NCI-H2107 treated with DMSO at 0.1 percent for 48 hours (cell line): ENCODE results near the gene GRAMD2B.

ENCODE experiments used
- DNase-seq: peaks from one replicate; lab custom pipeline; 2025; ENCODE audit not compliant: unreplicated experiment; lab: John Stamatoyannopoulos, UW

GRAMD2B gene

GRCh38 chr5:126508962-126509279, 85.7 kb downstream of the GRAMD2B start:
- DNase-seq: no peak

DNA sequence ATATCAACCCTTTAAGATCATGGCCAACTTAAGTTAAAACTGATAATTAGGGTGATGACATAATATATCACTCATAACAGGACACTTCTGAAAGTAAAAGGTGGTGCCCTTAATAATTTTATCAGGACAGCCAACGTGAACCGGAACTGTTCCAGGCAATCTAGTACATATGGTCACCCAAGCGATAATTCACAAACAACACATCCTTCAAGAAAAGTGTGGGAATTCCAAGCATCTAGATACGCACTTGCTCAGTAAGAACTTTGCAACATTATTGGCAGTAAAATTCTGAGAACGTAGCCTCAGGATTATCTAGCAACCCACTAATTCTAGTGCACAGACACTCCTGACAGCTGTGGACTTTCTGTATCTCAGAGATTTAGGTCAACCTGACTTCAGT, 86.1 kb downstream of the GRAMD2B start:
- no peak for DNase-seq

DNA sequence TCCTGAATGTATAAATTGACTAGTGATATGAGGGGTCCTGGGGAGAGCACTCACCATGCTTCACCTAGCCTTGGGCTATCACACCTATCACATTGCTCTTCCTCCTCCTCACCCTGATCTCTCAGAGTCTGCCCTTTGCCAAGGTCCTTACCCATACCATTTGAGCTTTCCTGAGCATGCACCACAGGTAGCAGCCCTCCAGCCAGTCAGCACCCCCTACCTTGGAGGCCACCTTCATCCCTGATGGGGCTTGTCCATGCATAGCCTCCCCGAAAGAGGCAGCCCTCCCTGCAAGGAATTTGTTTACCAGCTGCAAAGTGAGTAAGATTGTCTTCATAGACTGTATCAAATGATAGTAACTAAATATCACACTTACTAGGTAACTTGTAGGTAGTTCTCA, 88.8 kb downstream of the GRAMD2B start:
- DNase-seq: no peak

GRCh38 chr5:126512451-126512850, 89.2 kb downstream of the GRAMD2B start:
- DNase-seq: no peak

DNA sequence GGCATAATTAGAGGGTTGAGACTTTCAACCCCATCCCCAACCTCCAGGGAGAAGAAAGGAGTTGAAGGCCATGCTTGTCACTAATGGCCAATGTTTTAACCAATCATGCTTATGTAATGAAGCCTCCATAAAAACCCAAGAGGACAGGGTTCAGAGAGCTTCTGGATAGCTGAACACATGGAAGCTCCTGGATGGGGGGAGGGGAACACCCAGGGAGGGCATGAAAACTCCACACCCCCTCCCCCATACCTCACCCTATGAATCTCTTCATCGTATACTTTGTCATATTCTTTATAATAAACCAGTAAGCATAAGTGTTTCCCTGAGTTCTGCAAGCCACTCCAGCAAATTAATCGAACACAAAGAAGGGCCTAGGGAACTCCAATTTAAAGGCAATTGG, 90.1 kb downstream of the GRAMD2B start:
- no peak for DNase-seq

- DNase-seq: no peak
Measured at GRCh38 chr5:126513703-126514102, 90.5 kb downstream of the GRAMD2B start.

- DNase-seq: no peak
Measured at GRCh38 chr5:126514131-126514557, 90.9 kb downstream of the GRAMD2B start.

DNA sequence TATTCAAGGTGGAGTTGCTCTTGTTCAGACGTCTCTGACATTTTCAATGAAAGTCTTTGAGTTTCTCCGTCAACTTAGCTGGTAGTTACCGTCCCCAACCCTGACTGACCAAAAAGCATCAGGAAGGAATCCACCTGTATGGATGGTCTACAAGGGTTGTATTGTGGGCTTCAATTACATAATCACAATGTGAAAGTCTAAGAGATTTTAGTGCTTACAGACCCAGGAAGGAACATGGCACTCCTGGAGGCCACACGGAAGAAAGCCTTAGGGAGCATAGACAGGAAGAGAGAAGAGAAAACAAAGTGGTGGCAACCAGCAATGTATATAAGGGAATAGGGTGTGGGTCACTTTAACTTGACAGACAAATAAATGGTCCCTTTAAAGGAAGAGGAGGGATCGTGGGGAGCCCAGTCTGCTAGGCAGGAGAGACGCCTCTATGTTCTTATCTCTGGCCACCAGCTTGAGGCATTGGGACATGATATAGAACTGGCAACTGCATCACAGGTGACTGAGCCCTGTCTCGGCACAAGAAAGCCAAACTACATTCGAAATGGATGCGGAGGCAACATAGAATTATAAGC, 91.4 kb downstream of the GRAMD2B start:
- no peak for DNase-seq

DNA sequence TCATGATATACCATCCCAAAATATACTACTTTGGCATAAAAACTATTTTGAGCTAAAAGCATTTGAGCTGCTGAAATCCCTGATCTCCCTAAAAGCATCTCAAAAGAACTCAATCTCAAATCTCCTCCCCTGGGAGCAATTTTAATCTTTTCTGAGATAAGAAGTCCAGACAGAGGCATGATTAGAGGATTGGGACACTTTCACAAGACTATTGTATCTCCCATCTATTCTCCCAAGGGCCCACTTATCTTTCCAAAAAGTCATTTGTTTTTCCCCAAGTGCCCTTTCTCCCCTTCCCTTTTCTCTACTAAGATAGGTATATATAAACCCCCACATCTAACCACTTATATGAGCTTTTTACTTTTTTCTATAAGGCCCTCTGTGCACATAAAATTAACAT, 92.1 kb downstream of the GRAMD2B start:
- no peak for DNase-seq

DNA sequence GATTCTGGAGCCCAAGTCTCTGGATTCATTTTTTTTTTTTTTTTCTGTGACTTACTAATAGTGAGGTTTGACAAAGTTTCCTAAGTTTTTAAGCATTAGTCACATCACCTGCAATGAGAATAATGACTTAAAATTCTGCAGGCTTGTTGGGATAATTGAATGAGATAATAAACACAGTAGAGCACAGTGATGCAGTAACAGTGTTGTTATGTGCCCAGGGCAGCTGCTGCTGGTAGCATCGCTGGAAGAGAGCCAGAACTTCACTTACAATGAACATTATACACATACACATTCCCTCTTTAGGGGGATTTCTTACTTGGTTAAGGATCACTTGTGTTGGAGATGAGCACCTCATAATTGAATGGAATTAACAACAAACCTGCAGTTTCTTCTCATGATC, 92.9 kb downstream of the GRAMD2B start:
- DNase-seq: peak; percentile 23

GRCh38 chr5:126516852-126517251, 93.6 kb downstream of the GRAMD2B start:
- DNase-seq: no peak

DNA sequence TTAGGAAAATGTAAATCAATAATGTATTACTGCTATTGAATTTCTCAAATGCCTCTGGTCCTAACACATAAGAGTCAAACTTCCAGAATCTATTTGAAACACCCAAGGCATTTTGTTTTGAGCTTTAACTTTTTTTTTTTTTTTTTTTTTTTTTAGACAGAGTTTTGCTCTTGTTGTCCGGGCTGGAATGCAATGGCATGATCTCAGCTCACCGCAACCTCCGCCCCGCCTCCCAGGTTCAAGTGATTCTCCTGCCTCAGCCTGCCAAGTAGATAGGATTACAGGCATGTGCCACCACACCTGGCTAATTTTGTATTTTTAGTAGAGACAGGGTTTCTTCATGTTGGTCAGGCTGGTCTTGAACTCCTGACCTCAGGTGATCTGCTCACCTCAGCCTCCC, 96.0 kb downstream of the GRAMD2B start:
- DNase-seq: peak; percentile 30

GRCh38 chr5:126519637-126520592, 96.7 kb downstream of the GRAMD2B start:
- no peak for DNase-seq

DNA sequence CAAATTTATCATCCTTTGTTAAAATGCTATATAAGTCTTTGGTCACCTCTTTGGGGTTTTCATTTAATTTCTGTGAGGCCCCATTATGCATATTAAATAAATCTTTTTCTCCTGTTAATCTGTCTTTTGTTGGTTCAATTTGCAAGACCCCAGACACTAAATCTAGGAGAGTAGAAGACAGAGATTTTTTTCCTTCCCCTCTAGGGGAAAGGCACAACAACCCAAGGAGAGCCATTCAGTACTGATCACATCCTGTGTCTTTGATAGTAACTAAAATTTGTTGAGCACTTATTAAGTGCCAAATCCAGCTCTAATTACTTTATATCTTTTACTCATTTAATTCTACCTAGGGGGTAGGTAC, 97.4 kb downstream of the GRAMD2B start:
- DNase-seq: no peak

GRCh38 chr5:126521130-126521529, 97.9 kb downstream of the GRAMD2B start:
- no peak for DNase-seq

DNA sequence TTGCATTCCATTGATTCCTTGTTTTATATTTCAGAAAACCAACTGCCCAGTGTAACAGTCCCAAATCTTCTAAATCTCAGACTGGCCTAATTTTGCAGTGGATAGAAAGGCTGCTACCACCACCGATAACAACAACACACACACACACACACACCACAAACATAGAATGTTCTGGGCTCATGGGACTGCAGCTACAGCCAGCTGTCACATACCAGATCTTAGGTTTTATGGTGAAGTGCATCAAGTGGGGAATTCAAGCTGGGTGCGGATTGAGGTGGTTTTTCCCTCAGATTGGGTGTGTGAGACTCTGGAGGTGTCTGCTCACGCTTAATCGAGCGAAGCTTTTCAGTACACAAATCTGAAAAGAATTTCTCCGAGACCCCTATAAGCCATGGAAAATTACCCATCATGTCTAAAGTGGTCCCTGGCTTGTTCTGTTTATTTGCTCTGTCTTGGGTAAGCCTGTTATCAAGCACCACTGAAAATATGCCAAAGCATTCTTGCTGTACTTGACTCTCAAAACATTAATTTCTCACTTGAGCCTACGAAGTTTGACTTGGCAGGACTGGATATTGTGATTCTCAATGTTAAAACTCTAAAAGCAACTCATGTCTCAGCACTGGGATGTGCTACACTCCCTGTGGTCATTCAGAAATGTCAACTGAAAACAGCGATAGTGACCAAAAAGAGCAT, 100.8 kb downstream of the GRAMD2B start:
- DNase-seq: no peak

DNA sequence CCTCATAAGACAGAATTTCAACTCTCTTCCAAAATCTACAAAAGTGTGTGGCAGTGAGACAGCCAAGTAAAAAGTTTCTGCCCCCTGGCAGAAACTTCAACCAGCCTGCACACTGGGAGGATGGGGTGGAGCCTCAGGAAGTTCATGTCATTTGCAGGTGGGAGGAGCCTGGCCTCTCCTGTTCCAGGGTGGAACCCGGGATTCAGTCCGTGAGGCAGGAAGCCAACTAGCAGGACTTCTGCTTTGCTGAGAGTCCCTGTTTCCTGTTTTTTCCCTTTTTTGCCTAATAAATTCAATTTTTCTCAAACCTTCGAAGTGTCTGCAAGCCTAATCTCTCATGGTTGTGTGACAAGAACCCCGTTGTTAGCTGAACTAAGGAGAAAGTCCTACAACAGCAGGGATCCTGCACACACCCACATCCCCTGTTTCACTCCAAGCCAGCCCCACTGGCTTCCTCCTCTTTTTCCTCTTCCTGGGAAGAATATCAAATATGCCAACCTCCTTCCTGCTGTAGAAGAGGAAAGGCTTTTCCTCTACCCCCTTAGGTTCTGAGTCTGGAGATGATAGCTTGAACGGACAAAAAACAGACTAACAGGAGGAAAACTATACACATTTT, 102.5 kb downstream of the GRAMD2B start:
- no peak for DNase-seq

DNA sequence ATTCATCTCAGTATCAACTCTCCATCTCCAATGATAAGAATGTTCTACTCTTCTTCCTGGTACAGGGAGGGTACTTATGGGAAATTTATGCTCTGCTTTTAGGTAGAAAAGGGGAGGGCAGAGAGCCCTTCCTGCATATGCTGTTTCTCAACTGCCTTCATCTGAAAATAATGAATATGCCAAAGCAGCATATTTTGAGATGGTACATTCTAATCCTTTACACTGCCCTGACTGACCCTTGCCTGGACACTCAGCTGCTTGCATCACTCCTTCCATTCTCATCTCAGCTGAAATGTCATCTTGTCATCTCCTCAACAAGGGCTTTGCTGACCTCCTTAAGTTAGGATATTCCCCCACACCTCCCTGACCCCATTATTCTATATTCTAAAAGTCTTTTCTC, 103.3 kb downstream of the GRAMD2B start:
- DNase-seq: no peak

GRCh38 chr5:126527158-126527557, 103.9 kb downstream of the GRAMD2B start:
- no peak for DNase-seq

GRCh38 chr5:126527892-126528291, 104.7 kb downstream of the GRAMD2B start:
- no peak for DNase-seq

- no peak for DNase-seq
Measured at GRCh38 chr5:126531543-126532120, 108.4 kb downstream of the GRAMD2B start.
